Effector memory CD4-positive, alpha-beta T cell (primary cell): ENCODE results near the gene CEP170B.
"Not testable (repeated sequence)": the region's sequence is repeated elsewhere in the genome, so short reads cannot be mapped to it uniquely, and the experiment has no call there.

Source experiments
- DNase-seq, 3 donors: peaks; one replicate each; pipeline ENCODE4 v3.0.0-alpha.2; 2020
- H3K27ac ChIP-seq: 2 replicates; pipeline ENCODE4 v1.7.0; 2013; ENCODE audit warnings: mild to moderate bottlenecking, low read length, moderate library complexity; ENCODE audit not compliant: insufficient read depth, poor library complexity, severe bottlenecking
- H3K27me3 ChIP-seq: replicated peaks from 2 replicates; pipeline ENCODE4 v1.7.0; 2013; ENCODE audit warnings: mild to moderate bottlenecking, low read length; ENCODE audit not compliant: insufficient read depth, control insufficient read depth, poor library complexity, severe bottlenecking
- H3K36me3 ChIP-seq: 2 replicates; pipeline ENCODE4 v1.7.0; 2013; ENCODE audit warnings: mild to moderate bottlenecking, low read length, moderate library complexity; ENCODE audit not compliant: control insufficient read depth, insufficient read depth
- H3K4me1 ChIP-seq: 2 replicates; pipeline ENCODE4 v1.7.0; 2013; ENCODE audit warnings: low read length, mild to moderate bottlenecking; ENCODE audit not compliant: control insufficient read depth, insufficient read depth, poor library complexity, severe bottlenecking
- H3K4me3 ChIP-seq: 2 replicates; pipeline ENCODE4 v1.7.0; 2013; ENCODE audit warnings: low read length, low read depth, mild to moderate bottlenecking; ENCODE audit not compliant: insufficient read depth, poor library complexity, severe bottlenecking
- H3K9me3 ChIP-seq: 2 replicates; pipeline ENCODE4 v1.7.0; 2013; ENCODE audit warnings: mild to moderate bottlenecking, low read length, moderate library complexity; ENCODE audit not compliant: control insufficient read depth

Gene CEP170B

DNA sequence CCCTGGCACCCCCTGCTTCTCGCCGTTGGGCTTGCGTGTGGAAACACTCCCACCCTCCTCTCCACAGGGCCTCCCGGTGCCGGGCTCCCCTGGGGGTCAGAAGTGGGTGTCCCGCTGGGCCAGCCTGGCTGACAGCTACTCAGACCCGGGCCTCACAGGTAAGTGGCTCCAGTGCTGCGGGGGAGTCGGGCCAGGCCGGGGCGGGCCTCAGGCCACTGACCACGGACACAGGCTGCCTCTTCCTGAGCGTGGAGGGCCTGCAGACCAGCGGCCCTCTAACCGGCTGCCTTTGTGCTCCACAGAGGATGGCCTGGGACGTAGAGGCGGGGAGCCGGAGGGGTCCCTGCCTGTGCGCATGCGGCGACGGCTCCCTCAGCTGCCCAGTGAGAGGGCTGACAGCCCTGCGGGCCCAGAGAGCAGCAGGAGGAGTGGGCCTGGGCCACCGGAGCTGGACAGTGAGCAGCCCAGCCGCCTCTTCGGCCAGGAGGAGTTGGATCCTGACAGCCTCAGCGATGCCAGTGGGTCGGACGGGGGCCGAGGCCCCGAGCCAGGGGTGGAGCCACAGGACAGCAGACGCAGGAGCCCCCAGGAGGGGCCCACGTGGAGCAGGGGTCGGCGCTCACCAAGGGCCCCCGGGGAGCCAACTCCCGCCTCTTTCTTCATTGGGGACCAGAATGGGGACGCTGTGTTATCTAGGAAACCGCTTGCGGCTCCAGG is 21.1 kb downstream of the CEP170B start:
- H3K9me3 ChIP-seq = no peaks in the 10 kb centered on the region
- no peaks in the 10 kb centered on the region for H3K4me1 ChIP-seq
- no peak overlapping the region for H3K27ac ChIP-seq
- H3K4me3 ChIP-seq = no peak overlapping the region
- no peak for DNase-seq
- H3K27me3 ChIP-seq = no peaks in the 10 kb centered on the region
- peaks cover 4% of the 10 kb centered on the region for H3K36me3 ChIP-seq

DNA sequence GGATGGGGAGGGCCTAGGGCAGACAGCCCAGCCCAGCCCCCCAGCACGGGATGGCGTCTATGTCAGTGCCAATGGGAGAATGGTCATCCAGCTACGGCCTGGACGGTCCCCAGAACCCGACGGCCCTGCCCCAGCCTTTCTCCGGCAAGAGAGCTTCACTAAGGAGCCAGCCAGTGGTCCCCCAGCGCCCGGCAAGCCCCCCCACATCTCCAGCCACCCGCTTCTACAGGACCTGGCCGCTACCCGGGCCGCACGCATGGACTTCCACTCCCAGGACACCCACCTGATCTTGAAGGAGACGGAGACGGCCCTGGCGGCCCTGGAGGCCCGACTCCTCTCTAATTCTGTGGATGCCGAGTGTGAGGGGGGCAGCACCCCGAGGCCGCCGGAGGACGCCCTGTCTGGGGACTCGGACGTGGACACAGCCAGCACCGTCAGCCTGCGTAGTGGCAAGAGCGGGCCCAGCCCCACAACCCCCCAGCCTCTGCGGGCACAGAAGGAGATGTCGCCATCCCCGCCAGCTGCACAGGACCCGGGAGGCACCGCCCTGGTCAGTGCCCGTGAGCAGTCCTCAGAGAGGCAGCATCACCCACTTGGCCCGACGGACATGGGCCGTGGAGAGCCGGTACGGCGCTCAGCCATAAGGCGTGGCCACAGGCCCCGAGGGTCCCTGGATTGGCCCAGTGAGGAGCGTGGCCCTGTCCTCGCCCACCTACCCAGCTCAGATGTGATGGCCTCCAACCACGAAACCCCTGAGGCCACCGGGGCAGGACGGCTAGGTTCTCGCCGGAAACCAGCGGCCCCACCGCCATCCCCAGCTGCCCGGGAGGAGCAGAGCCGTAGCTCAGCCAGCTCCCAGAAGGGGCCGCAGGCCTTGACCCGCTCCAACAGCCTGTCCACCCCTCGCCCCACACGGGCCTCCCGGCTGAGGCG is 21.9 kb downstream of the CEP170B start:
- Histone ChIP-seq H3K27ac (no peak overlapping the region), H3K9me3 (no peaks in the 10 kb centered on the region), H3K27me3 (no peaks in the 10 kb centered on the region), H3K4me3 (no peak overlapping the region), H3K4me1 (no peaks in the 10 kb centered on the region), H3K36me3 (peaks cover 4% of the 10 kb centered on the region)
- DNase-seq = no peak

GRCh38 chr14:104887623-104888488 is 22.8 kb downstream of the CEP170B start:
- H3K27ac ChIP-seq = no peak overlapping the region

DNA sequence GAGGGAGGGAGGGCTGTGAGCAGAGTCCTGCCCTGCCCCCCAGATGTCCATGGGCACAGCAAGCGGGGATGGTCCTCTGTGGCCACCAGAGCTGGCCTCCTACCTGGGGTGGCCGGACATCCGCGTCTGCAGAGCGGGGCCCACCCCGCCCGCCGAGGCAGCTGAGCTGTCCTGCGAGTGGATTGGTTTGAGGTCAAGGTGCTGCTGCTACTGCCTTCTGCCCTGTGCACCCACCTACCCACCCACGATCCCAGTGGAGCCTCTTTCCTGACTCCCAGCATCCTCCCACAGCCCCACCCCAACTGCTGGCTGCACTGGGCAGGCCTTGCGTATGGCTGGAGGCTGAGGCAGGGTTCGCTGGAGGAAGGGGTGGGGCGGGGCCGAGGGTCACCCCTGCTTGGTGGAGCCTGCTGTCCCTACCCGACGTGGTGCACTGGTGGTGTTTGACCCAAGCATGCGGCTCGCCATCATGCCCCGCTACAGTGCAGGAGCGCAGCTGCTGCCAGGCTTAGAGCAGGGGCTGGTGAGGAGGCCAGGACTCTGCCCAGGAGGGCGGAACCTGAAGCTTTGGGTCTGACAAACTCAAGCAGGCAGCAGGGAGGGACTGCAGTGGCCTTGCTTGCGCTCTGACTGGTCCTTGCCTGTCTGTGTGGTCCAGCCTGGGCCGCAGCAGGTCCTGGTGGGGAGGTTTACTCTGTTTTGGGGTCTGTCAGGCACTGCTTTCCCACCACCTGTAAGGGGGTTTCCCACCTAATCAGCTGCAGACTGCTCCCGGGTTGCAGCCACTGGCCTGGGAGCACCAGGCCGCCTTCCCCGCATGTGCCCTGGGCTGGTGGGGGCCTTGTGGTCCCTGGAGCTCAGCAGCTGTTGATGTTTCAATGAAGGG is 23.7 kb downstream of the CEP170B start:
- H3K9me3 ChIP-seq = no peaks in the 10 kb centered on the region
- H3K36me3 ChIP-seq = peaks cover 4% of the 10 kb centered on the region
- no peaks in the 10 kb centered on the region for H3K27me3 ChIP-seq
- no peak overlapping the region for H3K27ac ChIP-seq
- no peak overlapping the region for H3K4me3 ChIP-seq
- no peaks in the 10 kb centered on the region for H3K4me1 ChIP-seq
- no peak for DNase-seq

More at GRCh38 chr14:104887623-104888488, 22.8 kb downstream of the CEP170B start:
- DNase-seq = no peak
- Histone ChIP-seq H3K4me3 (no peak overlapping the region), H3K36me3 (peaks cover 4% of the 10 kb centered on the region), H3K9me3 (no peaks in the 10 kb centered on the region), H3K4me1 (no peaks in the 10 kb centered on the region), H3K27me3 (no peaks in the 10 kb centered on the region)

GRCh38 chr14:104889375-104889757 is 24.3 kb downstream of the CEP170B start:
- DNase-seq = no peak
- no peaks in the 10 kb centered on the region for H3K4me1 ChIP-seq
- H3K36me3 ChIP-seq = peaks cover 4% of the 10 kb centered on the region

GRCh38 chr14:104890292-104890691 is 25.2 kb downstream of the CEP170B start:
- H3K9me3 ChIP-seq, H3K4me1 ChIP-seq, H3K27me3 ChIP-seq, DNase-seq, H3K4me3 ChIP-seq, H3K36me3 ChIP-seq, H3K27ac ChIP-seq: not testable (repeated sequence)

More at GRCh38 chr14:104889375-104889757, 24.3 kb downstream of the CEP170B start:
- no peak overlapping the region for H3K4me3 ChIP-seq
- H3K9me3 ChIP-seq = no peaks in the 10 kb centered on the region
- H3K27me3 ChIP-seq = no peaks in the 10 kb centered on the region
- no peak overlapping the region for H3K27ac ChIP-seq

DNA sequence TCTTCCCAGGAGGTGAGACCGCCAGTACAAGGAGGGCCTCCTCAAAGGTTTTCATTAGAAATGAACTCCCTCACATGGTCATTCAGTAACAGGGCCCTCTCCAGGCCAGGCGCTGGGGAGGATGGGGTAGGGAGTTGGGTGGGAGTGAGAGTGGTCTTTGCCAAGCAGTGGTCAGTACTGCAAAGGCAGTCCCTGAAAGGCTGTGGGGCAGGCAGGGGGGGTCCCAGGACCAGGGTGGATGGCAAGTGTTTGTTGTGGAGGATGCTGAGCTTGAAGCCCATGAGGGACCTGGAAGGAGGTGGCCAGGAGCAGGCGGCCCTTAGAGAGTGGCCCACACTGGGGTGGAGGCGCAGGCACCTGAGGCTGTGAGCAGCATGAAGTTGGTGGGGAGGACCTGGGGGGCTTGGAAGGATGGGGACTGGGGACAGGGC is 26.1 kb downstream of the CEP170B start:
- DNase-seq = no peak
- no peaks in the 10 kb centered on the region for H3K27me3 ChIP-seq
- H3K36me3 ChIP-seq = peaks cover 4% of the 10 kb centered on the region
- H3K4me3 ChIP-seq = no peak overlapping the region
- no peaks in the 10 kb centered on the region for H3K4me1 ChIP-seq
- no peak overlapping the region for H3K27ac ChIP-seq
- no peaks in the 10 kb centered on the region for H3K9me3 ChIP-seq

- Histone ChIP-seq H3K4me3 (no peak overlapping the region), H3K27ac (no peak overlapping the region), H3K36me3 (peaks cover 1% of the 10 kb centered on the region), H3K27me3 (no peaks in the 10 kb centered on the region), H3K4me1 (no peaks in the 10 kb centered on the region), H3K9me3 (no peaks in the 10 kb centered on the region)
- no peak for DNase-seq
Measured at GRCh38 chr14:104891664-104892530, 26.8 kb downstream of the CEP170B start.
